ENCODE data around the gene KPNA6. TPM values are rescaled to one million over a fixed set of nuclear protein-coding genes. Genes with fewer than 3 reads are reported as not detected.
A peak's percentile ranks its signal among the peaks of the same experiment; 100 is the strongest.

The KPNA6 gene
- total and polyA plus RNA-seq, 9 of the 15 experiments (the other 6 are each of a cell fraction or from before 2014, with no cell fraction given) = 20.1 to 54.6 (median 32.2) TPM

- Histone ChIP-seq H3K9ac (ENCODE audit: insufficient read depth in 1 of 2, low read depth in 2 of 2, low read length in 2 of 2) (no peak overlapping the region), H4K20me1 (replicated peaks; ENCODE audit: control insufficient read depth, insufficient read depth, low read length) (peaks cover 3% of the 10 kb centered on the region), H3K4me3 (no peak overlapping the region), H3K27ac (ENCODE audit: extremely low read depth, low read depth, low read length) (no peak overlapping the region), H3K4me1 (replicated peaks in 1 of 2; ENCODE audit: control insufficient read depth in 2 of 2, insufficient read depth in 2 of 2, low read length in 2 of 2) (peaks cover 34 to 35% of the 10 kb centered on the region in 2 experiments; a peak in 4 of 5 replicates), H3K27me3 (ENCODE audit: control insufficient read depth in 2 of 2, insufficient read depth in 2 of 2, low read length in 2 of 2) (no peaks in the 10 kb centered on the region), H2AFZ (ENCODE audit: low read depth, low read length) (no peak overlapping the region), H3K9me1 (ENCODE audit: control insufficient read depth, insufficient read depth, low read length) (no peaks in the 10 kb centered on the region), H3K9me3 (replicated peaks; ENCODE audit: control insufficient read depth, insufficient read depth, low read depth, low read length) (no peaks in the 10 kb centered on the region), H3K79me2 (ENCODE audit: control insufficient read depth, insufficient read depth, low read length) (peaks cover 28% of the 10 kb centered on the region), H3K4me2 (ENCODE audit: insufficient read depth, low read length) (no peak overlapping the region), H3K36me3 (ENCODE audit: control insufficient read depth, insufficient read depth, low read length) (peaks cover 21% of the 10 kb centered on the region; the same call in 2 of the 3 replicates)
- 40% methylated on average over 1 of the region's 1 CpG for WGBS (ENCODE audit: insufficient coverage, low coverage, missing lambda C conversion rate)
- POLR2A ChIA-PET = interaction anchor here (0.6 to 0.9 kb wide), 2 partner anchors 31 to 1236 kb away, joined by 3 to 4 read pairs; no protein-coding TSS in a partner anchor
- DNase-seq (ENCODE audit: extremely low read depth in 1 of 4, low spot score in 3 of 4) (no peak), ATAC-seq (no peak), FAIRE-seq (no peak)
- in situ Hi-C loops (cut with MboI) = no loop called here
- intact Hi-C loops (cut with micrococcal nuclease) = loop anchor here (5.0 kb wide), 1 partner anchor 72 kb away; the partner anchor contains the start of gene TXLNA
- BruUV-seq (replicated peaks) = no TSS peak
- CTCF ChIA-PET (ENCODE audit: low intra/inter-chr PET ratio) = no interaction called here
- TF ChIP-seq STAT5A (IDR thresholded peaks at IDR 0.05; ENCODE audit: borderline replicate concordance, low read length) (no peak), SREBF2 (CRISPR knock-in tag; IDR thresholded peaks at IDR 0.05) (no peak), ZNF512 (tag; IDR thresholded peaks at IDR 0.05) (peak; percentile 70), CBFB (CRISPR knock-in tag; IDR thresholded peaks at IDR 0.05) (no peak), E2F4 (CRISPR knock-in tag; IDR thresholded peaks at IDR 0.05; ENCODE audit: low read depth) (no peak), ZBTB9 (CRISPR knock-in tag; IDR thresholded peaks at IDR 0.05) (no peak), HDAC2 (IDR thresholded peaks at IDR 0.05) (no peak), ZNF780A (CRISPR knock-in tag; IDR thresholded peaks at IDR 0.05) (no peak), CCAR2 (IDR thresholded peaks at IDR 0.05; ENCODE audit: low read depth, low read length) (no peak), ZNF707 (CRISPR knock-in tag; conservative IDR thresholded peaks at IDR 0.05) (no peak), HMG20A (CRISPR knock-in tag; conservative IDR thresholded peaks at IDR 0.05) (no peak), KDM1A (IDR thresholded peaks at IDR 0.05) (peak in 1 of 2 experiments; percentile 9; a peak in 1 of 4 replicates), FUS (optimal IDR thresholded peaks at IDR 0.05; ENCODE audit: low read depth, low read length) (no peak), ELF2 (CRISPR knock-in tag; IDR thresholded peaks at IDR 0.05) (no peak), RFX5 (IDR thresholded peaks at IDR 0.05; ENCODE audit: low read depth, low read length) (no peak), OTX1 (CRISPR knock-in tag; IDR thresholded peaks at IDR 0.05) (no peak), TBL1XR1 (IDR thresholded peaks at IDR 0.05; ENCODE audit: low read length in 2 of 2) (no peak), ZNF212 (CRISPR knock-in tag; IDR thresholded peaks at IDR 0.05) (no peak), CBFA2T2 (conservative IDR thresholded peaks at IDR 0.05) (no peak), XRCC5 (IDR thresholded peaks at IDR 0.05; ENCODE audit: low read depth, low read length) (no peak), BCOR (IDR thresholded peaks at IDR 0.05) (peak; percentile 61; the same call in 1 of the 2 replicates)
Observed at GRCh38 chr1:32105338-32105737, 2.5 kb upstream of the KPNA6 start.
